HG03097 (cell line): ENCODE data around the gene ADGRG1.

Source experiments
- ATAC-seq: cut with Tn5 transposase; IDR thresholded peaks from one replicate; pipeline ENCODE4 v1.9.1; 2021; ENCODE audit not compliant: unreplicated experiment, low FRiP score

ADGRG1 gene

GRCh38 chr16:57604177-57604576 lies 24.3 kb upstream of the ADGRG1 start:
- ATAC-seq, result no peak

GRCh38 chr16:57606147-57606846 lies 22.1 kb upstream of the ADGRG1 start:
- no peak for ATAC-seq

GRCh38 chr16:57606847-57607501 lies 21.5 kb upstream of the ADGRG1 start:
- ATAC-seq, result no peak

GRCh38 chr16:57607676-57608461 lies 20.6 kb upstream of the ADGRG1 start:
- ATAC-seq, result no peak

GRCh38 chr16:57608462-57609113 lies 19.8 kb upstream of the ADGRG1 start:
- ATAC-seq, result no peak

- ATAC-seq, result peak; percentile 88
These were observed 18.7 kb upstream of the ADGRG1 start for GRCh38 chr16:57609541-57610401.

GRCh38 chr16:57610611-57611010 lies 17.8 kb upstream of the ADGRG1 start:
- no peak for ATAC-seq

GRCh38 chr16:57611181-57611580 lies 17.2 kb upstream of the ADGRG1 start:
- ATAC-seq, result no peak

- no peak for ATAC-seq
These were observed 16.7 kb upstream of the ADGRG1 start for GRCh38 chr16:57611706-57612105.

- ATAC-seq, result no peak
These were observed 15.9 kb upstream of the ADGRG1 start for GRCh38 chr16:57612494-57612893.

- ATAC-seq, result no peak
These were observed 14.9 kb upstream of the ADGRG1 start for GRCh38 chr16:57613514-57613913.

- no peak for ATAC-seq
These were observed 13.9 kb upstream of the ADGRG1 start for GRCh38 chr16:57614536-57614935.

GRCh38 chr16:57614944-57615343 lies 13.5 kb upstream of the ADGRG1 start:
- no peak for ATAC-seq

GRCh38 chr16:57615813-57616212 lies 12.6 kb upstream of the ADGRG1 start:
- no peak for ATAC-seq

GRCh38 chr16:57616241-57616640 lies 12.2 kb upstream of the ADGRG1 start:
- ATAC-seq, result no peak

- ATAC-seq, result no peak
These were observed 11.6 kb upstream of the ADGRG1 start for GRCh38 chr16:57616876-57617275.

- ATAC-seq, result no peak
These were observed 10.8 kb upstream of the ADGRG1 start for GRCh38 chr16:57617604-57618111.

GRCh38 chr16:57618296-57619132 lies 9.9 kb upstream of the ADGRG1 start:
- ATAC-seq, result no peak

GRCh38 chr16:57619133-57619605 lies 9.3 kb upstream of the ADGRG1 start:
- ATAC-seq, result no peak
